Astrocyte of the hippocampus (primary cell): Measurements from ENCODE around the gene PACS1.

Experiments
- DNase-seq: peaks from one replicate; pipeline ENCODE4 v3.0.0; 2011; ENCODE audit warnings: low read depth, low spot score

The PACS1 gene

DNA sequence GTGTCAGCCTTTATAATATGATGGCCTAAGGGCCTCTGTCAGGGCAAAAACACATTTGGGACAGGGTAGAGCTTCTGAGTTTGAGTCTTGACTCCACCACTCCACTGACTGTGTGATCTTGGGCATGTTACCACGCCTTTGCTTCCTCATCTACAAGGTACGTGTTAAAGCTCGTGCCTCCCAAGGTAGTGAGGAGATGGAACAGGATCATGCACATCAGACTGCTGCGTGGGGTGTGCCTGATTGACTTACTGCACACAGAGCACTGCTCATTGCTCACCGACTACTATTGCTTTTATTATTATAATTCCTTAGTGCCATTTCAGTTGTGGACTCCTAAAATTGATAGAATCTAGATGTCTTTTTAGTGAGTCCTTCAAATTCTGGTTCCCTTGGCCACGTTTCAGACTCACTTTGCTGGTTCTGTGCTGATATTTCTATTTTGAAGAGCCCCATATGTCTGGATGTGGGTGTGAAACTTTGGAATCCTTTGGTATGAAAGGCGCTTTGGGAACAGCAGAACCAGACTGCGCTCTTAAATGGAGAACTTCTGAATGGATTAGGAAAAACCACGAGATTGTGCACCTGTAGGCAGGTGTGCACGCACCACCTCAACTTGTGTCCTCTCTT is 154.3 kb downstream of the PACS1 start:
- DNase-seq: no peak

DNA sequence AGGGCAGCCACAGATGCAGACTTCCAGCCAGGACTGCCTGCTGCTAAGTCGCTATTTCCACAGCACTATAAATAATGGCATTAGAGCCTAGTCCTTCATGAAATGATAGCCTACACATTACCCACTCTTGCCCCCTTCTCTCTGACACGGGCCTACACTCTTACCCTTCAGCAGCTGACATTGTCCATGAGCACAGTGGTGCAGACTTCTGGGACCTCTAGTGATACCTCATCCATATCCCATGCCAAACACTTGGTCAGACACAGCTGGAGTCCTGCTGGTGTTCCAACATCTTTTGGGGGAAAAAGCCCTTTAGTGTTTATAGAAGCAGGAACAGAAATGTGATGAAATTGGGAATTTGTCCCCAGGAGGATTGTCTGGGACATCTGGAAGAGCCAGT is 155.0 kb downstream of the PACS1 start:
- no peak for DNase-seq

DNA sequence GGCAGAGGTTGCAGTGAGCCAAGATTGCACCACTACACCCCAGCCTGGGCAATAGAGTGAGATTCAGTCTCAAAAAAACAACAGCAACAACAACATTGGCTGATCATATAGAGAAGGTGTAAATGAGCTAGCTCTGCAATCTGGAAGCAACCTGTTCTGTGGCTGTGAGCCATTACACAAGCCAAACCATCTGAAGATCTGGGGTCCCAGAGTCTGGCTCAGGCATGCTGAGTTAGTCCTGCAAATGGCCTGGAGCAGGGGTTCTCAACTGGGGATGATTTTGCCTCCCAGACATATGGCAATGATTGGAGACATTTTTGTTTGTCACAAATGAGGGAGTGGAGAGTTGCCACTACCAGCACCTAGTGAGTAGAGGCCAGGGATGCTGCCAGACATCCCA is 156.0 kb downstream of the PACS1 start:
- DNase-seq: no peak

DNA sequence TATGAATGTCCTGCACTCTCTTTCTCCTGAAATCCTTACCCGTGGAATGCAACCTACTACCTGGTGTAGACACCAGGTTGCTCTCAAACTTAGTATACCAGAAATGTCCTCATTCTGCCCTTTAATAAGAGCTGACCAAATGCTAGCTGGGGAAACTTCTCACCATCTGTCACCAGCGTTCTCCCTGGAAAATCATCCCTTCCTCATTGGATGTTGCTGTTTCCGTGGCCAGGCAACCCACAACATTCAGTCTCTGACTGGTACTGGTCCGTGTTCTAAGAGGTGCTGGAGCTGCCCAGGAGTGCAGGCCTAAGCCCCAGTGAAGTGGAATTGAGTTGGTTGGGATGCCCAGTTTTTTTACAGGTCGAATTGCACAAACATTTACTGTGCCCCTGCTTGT is 157.6 kb downstream of the PACS1 start:
- DNase-seq: no peak

DNA sequence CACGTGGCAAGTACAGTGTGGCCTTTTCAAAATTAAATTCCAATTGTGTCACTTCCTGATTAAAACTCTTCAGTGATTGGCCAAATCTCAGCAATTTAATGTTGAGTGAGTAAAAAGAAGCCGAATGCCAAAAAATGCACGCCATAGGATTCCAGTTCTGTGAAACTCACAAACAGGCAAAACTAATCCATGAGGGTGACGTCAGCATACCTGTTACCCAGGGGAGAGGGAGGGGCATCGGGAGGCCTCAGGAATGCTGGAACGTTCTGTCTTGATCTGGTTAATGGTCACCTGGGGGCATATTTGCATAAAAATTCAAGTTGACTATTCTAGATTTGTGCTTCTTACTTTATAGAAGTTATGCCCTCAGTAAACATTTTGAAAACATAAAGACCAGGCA is 158.4 kb downstream of the PACS1 start:
- no peak for DNase-seq

DNA sequence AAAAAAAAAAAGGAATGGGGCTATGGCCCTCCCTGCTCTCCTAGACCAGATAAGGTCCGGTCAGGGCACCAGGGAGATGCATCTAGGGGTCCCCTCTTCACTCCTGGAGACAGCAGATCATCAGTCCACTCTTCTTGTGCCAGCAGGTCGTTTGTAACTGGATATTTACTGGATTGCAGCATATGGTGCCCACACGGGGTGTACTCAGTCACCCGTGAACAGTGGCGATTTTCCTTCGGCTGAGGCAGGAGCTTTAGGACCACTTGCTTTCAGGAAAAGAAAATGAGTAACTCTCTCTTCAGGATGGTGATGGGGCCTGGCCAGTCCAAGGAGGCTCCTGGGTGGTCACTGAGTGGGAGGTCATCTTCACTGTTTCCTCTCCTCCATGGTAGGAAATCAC is 160.1 kb downstream of the PACS1 start:
- no peak for DNase-seq

DNA sequence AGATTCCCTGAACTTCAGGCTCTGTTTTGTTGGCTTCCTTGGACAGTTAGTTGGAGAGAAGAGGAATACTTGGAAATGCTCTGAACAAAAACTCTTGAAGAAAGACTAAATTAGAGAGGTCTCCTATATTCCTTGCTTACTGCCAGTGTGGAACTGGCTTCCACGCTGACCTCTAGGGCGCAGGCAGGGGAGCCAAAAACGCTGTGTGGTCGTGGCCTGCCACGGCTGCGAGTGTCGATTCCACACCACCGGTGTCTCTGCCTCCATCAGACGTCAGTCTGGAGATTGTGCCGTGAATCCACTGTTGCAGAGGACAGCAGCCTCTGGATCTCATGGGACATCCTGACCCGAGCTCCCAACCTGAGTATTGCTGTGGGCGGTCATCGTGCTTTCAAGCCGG is 160.9 kb downstream of the PACS1 start:
- no peak for DNase-seq

DNA sequence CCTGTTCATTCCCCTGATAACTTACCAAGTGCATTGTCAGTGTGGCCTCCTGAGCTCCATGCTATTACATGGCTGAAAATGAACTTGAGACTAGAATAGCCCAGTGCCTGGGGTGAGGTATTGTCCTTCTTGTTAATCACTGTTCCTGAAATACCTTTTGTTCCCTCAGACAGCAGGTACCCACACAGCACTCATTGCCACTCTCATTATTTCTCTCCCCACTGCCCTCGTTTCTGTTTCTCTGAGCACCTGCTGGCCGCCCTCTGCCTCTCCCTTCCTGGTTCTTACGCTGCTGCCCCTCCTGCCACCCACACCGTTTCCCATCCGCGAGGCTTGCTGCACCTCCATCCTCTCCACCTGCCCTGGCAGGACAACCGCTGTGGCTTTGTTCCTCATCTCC is 161.5 kb downstream of the PACS1 start:
- no peak for DNase-seq

DNA sequence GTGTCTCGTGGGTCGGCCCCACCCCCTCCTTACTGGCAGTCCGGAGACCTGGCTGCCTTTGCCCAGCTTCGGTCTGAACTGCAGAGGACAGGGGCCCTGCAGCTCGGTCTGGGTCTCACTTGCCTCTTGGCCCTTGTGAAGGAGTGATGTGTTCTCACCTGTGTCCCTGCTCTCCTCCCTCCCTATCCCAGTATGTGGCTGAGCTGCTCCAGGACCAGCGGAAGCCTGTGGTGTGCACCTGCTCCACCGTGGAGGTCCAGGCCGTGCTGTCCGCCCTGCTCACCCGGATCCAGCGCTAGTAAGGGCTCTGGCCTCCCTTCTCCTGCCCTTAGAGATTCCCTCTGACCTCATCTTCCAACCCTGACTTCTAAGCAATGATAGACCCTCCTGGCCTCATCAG is 162.7 kb downstream of the PACS1 start:
- no peak for DNase-seq

DNA sequence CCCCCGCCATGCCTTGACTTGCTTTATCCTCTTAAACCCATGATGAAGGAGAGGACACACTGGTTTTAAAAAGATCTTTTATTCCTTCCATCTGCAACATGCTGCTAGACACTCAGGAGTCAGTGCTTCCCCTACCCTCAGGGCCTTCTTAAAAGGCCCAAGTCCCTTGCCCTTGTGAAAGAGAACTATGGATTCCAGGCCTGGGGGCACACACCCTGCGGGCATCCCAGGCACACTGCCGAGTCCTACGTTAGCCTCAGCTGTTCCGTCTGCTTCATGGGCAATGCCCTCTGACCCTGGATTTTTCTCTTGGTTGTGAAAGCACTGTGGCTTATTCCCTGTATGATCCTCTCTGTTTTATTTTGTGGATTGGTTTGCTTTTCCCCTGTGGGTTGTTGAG is 163.2 kb downstream of the PACS1 start:
- DNase-seq: no peak

DNA sequence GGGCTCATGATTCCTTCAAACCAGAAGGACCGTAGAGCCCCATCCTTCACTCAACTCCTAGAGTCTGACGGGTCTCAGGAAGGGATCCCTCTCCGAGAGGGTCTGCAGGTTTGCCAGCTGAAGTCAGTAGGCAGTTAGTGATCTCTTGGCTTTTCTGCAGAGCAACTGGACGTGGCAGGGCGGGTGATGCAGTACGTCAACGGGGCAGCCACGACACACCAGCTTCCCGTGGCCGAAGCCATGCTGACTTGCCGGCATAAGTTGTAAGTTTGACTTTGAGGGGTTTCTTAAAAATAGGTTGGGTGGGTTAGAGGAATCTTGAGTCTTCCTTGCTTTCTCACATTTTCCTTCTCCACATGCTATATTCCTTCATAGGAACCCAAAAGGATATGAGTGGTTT is 165.1 kb downstream of the PACS1 start:
- no peak for DNase-seq

DNA sequence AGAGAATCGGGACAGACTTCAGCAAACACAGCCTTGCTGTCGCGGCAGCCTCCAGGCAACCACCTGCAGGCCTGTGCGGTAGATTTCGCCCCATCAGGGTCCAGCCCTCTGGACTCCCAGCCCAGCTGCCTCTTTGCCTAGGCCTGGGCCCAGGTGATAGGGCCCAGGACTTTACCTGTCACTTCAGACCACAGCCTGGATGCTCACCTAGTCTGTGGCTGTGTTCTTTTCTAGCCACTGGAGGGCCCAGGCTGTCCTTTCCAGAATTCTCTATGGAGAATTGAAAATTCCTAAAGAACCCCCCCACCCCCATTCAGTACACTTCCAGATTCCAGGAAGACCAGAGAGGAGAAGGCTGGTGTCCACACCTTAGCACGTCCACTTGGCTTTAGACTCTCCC is 167.8 kb downstream of the PACS1 start:
- no peak for DNase-seq

DNA sequence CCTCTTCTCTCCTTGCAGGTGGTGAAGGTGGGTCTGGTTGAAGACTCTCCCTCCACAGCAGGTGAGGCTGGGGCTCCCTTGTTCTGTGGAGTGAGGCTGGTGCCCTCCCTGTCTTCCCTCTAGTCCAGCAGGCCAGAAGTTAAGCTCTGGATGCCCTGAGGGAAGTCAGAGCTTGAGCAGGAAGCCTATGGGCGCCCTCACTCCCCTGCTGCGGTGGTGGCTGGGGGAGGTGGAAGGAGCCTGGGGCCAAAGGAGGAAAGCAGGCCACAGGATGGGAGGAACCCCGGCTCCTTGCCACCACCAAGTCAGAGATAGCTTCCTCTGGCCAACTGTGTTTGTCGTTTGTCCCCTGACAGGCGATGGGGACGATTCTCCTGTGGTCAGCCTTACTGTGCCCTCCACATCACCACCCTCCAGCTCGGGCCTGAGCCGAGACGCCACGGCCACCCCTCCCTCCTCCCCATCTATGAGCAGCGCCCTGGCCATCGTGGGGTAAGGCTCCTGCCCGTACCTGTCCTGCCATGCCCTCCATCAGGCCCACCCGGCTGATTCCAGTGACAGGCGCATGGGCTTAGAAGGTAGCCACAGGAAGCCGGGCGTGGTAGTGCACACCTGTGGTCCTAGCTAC is 168.8 kb downstream of the PACS1 start:
- DNase-seq: no peak

DNA sequence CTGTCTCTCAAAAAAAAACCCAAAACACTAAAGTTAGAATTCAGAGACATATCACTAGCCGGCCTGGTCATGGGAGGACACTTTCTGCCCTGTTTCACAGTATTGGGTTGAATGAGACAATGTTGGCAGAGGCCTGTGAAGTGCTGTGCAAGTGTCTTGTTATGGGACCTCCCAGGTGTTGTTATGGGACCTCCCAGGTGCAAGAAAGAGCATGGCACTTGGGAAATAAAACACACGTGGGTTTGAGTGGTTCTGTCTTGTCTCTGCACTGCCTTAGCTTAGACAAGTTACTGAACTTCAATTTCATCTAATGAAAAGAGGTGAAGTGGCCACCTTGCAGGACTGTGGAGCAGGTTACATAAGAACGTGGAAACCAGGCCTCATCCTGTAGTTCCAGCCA is 169.4 kb downstream of the PACS1 start:
- DNase-seq: no peak

DNA sequence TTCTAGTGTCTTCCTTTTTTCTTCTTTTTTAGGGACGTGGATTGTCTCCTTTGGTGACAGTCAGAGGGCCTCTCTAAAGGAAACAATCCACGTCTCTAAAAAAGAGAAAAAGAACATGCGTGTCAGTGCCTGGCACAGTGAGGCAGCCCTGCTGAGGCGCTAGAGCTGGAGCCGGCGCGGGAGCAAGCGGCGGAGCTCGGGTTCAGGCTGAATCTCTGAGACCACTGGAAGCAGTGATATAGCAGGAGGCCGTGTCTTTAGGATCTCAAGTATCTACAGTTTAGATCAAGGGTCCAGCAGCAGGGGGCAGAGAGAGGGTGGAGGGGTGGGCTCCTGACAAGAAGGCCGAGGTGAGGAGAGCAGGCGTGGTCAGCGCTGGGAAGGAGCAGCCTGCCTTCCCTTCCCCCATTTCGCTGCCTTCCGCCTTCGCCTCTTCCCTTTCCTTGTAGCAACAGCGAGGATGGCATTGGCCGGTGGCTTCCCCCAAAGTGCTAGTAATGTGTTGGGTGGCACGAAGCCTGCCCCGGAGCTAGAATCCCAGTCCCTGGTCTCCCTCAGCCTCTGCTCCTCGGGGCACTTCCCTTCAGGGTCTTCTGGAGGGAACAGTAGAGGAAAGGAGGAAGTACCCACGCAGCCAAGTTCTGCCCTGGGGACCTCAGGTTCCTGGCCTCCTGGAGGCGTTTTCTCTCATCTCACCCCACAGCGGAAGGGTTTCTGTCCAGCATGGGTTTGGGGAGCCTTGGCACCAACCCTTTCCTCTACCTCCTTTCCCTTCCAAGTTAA is 170.1 kb downstream of the PACS1 start:
- DNase-seq: no peak

DNA sequence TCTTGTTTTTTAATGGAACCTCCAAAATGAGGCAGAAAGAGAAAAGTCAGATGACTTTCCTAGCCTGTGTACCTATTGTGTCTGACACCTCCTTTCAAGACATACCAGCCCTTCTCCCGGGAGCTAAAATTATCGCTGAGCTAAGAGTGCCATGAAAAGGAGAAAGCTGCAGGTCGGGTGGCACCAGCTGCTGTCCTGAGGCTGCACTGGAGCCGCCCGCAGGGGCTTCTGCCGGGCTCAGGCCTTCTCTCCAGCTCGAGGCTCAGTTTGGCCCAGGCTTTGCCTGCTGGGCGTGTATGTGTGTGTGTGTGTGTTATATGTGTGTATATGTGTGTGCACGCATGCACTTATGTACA is 170.7 kb downstream of the PACS1 start:
- DNase-seq: no peak

DNA sequence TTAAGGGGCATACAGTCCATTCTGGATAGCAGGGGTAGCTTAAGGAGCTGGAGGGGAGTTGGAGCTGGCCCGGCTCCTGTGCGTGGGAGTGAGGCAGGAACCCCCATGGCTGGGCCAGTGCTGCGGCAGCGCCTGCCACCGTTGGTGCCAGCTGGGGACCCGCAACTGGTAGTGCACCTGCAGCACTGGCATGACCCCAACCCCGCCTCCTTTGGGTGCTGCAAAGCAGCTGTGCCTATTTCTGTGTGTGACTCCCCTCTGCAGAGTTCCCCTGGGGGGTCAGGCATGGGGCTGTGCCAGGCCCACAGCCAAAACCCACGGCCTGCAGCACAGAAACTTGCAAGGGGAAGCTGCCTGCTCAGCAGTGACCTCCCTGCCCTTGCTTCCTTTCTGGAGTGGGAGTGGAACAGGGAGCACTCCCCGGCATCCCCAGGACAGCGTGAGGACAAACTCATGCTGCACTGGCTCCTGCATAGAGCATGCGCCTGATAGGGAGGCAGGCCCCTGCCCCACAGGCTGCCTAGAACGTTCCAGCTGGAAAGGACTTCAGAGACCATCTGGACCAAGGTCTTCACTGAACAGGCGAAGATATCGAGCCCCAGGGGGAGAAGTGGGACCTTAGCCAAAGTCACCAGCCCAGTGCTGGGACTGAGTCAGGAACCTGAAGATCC is 172.2 kb downstream of the PACS1 start:
- DNase-seq: no peak

DNA sequence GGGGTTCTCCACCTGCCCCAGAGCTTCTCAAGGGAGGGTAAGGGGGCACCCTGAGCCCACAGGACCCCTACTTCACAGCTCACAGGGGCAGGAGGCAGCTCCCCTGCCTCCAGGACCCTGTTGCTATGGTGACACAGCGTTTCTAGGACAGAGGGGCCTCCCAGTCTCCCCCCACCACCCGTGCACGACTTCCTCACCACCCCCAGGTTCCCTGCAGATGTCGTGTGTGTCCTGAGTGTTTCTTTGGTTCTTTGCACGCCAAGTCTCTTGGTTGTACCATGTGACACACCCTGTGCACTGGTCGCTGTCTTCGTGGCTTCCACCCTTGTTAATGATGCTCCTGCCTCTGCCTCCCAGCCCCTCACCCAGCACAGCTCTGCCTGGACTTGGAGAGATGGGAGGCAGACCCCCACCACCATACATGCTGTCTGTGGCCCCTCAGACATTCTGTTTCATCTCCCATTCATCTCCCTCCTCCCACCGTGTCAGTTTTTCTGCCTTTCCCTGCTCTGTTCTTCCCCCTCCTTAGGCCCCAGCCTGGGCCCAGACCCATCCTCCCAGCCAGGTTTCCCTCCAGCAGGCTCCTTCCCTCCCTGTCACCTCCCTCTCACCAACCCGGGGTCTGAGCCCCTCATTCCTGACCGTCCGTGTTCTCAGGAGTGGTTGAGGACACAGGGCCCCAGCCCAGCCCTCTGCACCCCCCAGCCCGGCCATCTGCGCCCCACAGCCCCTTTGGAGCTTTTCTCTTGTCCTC is 173.9 kb downstream of the PACS1 start:
- no peak for DNase-seq

DNA sequence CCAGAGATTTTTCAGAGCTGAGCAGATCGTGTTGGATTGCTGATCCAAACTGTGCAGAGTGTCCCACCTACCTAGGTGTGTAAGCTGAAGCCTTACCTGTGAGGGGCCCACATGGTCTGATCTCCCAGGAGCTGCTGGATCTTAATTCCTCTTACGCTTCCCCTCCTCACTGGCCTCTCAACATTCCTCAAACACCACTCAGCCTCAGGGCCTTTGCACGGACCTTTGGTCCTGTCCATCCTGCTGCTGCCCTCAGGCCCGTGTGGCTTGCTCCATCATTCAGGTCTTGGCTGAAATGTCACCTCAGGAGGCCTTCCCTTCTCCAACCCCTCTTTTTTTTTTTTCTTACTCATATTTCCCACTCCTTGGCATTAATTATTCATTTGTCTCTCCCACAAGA is 177.2 kb downstream of the PACS1 start:
- DNase-seq: peak; percentile 38

DNA sequence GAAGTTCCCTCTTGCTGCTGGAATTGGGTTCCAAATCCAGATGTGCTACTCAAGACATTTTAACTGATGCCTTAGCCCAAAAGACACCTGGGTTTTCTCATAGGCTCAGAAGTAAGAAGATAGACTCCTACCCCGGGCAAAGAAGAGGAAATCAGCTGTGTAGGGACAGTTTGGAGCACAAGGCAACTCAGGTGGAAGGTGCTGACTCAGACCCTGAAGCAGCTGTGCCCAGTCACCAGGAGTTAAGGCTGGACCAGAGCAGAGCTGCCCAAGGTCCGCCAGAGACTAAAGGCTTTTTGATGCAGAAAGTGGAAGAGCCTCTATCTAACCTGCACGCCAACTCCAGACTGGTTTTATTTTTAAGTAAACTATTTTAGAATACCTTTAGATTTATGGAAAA is 177.7 kb downstream of the PACS1 start:
- DNase-seq: no peak

DNA sequence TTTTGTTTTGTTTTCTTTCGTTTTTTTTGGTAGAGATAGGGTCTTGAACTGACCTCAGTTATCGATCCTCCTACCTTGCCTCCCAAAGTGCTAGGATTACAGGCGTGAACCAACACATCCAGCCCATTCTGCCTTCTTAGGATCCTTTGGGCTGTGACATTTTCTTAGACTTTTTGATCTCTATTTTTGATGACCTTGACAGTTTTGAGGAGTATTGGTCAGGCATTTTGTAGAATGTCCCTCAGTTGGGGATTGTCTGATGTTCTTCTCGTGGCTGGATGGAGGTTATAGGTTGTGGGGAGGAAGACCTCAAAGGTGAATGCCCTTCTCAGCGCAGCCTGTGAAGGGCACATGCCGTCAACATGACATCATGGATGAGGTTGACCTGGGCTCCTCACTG is 178.8 kb downstream of the PACS1 start:
- no peak for DNase-seq

DNA sequence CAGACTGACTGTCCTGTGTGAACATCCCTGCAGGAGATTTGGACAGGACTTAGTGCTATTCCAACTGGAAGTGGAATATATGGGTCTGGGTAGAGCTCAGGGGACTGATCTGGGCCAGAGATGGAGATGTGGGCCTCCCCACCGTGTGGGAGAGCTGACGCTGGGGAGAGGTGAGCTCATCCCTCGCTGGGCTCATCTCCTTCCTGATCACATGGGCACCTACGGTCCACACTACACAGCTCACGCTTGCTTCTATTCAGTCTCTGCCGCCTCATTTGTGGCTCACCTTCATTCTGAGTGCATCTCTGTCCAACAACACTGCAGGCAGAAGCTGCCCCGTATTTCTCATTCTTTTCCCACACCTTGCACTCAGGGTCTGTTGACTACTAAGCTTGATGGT is 181.7 kb downstream of the PACS1 start:
- DNase-seq: no peak
